Hepatocyte (in vitro differentiated cells): Measurements from ENCODE around the gene ANKLE2.

Experiments
- CTCF ChIP-seq: fragments of 200-600 bp; sonication (generic); IDR thresholded peaks from 2 replicates; pipeline ENCODE4 v1.5.1; 2016; ENCODE audit warnings: antibody characterized with exemption, mild to moderate bottlenecking; ENCODE audit not compliant: poor library complexity
- EZH2 ChIP-seq: fragments of 200-600 bp; sonication (generic); IDR thresholded peaks from 2 replicates; pipeline ENCODE4 v1.6.1; 2016; ENCODE audit warnings: antibody characterized with exemption, mild to moderate bottlenecking, borderline replicate concordance

- TF ChIP-seq EZH2 (no peak), CTCF (no peak)
Measured at GRCh38 chr12:132675757-132676432, 85.7 kb downstream of the ANKLE2 start.
